SIG-M5 treated with dmso at 0.1 percent for 504 hours (cell line): Measurements from ENCODE around the gene RAB33B.
A peak's percentile ranks its signal among the peaks of the same experiment; 100 is the strongest.
"Not testable (repeated sequence)": the region's sequence is repeated elsewhere in the genome, so short reads cannot be mapped to it uniquely, and the experiment has no call there.

Experiments
- DNase-seq: peaks from one replicate; lab custom pipeline; 2025; ENCODE audit not compliant: unreplicated experiment; lab: John Stamatoyannopoulos, UW

Gene RAB33B

GRCh38 chr4:139454111-139455045, at the start of gene RAB33B:
Gene RAB33B, plus strand, starts transcription at chr4:139454121. Its CDS starts 75 bp downstream, at chr4:139454196.
- DNase-seq = peak; percentile 24

- DNase-seq = no peak
Observed at GRCh38 chr4:139410312-139410711, 43.6 kb upstream of the RAB33B start.

- DNase-seq = not testable (repeated sequence)
Observed at GRCh38 chr4:139414671-139415210, 39.2 kb upstream of the RAB33B start.

- DNase-seq = peak; percentile 69
Observed at GRCh38 chr4:139416073-139416673, 37.7 kb upstream of the RAB33B start.

GRCh38 chr4:139419388-139419914, 34.5 kb upstream of the RAB33B start:
- DNase-seq = peak; percentile 79

GRCh38 chr4:139420652-139421051, 33.3 kb upstream of the RAB33B start:
- no peak for DNase-seq

- no peak for DNase-seq
Observed at GRCh38 chr4:139436122-139436521, 17.8 kb upstream of the RAB33B start.

- no peak for DNase-seq
Observed at GRCh38 chr4:139438141-139438540, 15.8 kb upstream of the RAB33B start.

GRCh38 chr4:139441029-139441428, 12.9 kb upstream of the RAB33B start:
- no peak for DNase-seq

GRCh38 chr4:139443661-139444060, 10.3 kb upstream of the RAB33B start:
- DNase-seq = no peak

- not testable (repeated sequence) for DNase-seq
Observed at GRCh38 chr4:139444881-139445280, 9.0 kb upstream of the RAB33B start.

- DNase-seq = not testable (repeated sequence)
Observed at GRCh38 chr4:139447078-139447477, 6.8 kb upstream of the RAB33B start.

- no peak for DNase-seq
Observed at GRCh38 chr4:139450586-139450985, 3.3 kb upstream of the RAB33B start.

GRCh38 chr4:139451997-139452396, 1.9 kb upstream of the RAB33B start:
- no peak for DNase-seq

- DNase-seq = peak; percentile 86
Observed at GRCh38 chr4:139453041-139453370, 915 bp upstream of the RAB33B start.

GRCh38 chr4:139453371-139454110, 380 bp upstream of the RAB33B start:
- peak; percentile 92 for DNase-seq

- DNase-seq = no peak
Observed at GRCh38 chr4:139455126-139455538, 1.2 kb downstream of the RAB33B start.

- DNase-seq = no peak
Observed at GRCh38 chr4:139457318-139457717, 3.4 kb downstream of the RAB33B start.

- DNase-seq = no peak
Observed at GRCh38 chr4:139458543-139458942, 4.6 kb downstream of the RAB33B start.

GRCh38 chr4:139458999-139459398, 5.1 kb downstream of the RAB33B start:
- no peak for DNase-seq

- no peak for DNase-seq
Observed at GRCh38 chr4:139460565-139460964, 6.6 kb downstream of the RAB33B start.
